Measurements from ENCODE around the gene LMX1A. TPM values are rescaled to one million over a fixed set of nuclear protein-coding genes. Genes with fewer than 3 reads are reported as not detected.

The LMX1A gene
- total RNA-seq, 1 donor from 2014 or later, result 0.21 TPM

DNA sequence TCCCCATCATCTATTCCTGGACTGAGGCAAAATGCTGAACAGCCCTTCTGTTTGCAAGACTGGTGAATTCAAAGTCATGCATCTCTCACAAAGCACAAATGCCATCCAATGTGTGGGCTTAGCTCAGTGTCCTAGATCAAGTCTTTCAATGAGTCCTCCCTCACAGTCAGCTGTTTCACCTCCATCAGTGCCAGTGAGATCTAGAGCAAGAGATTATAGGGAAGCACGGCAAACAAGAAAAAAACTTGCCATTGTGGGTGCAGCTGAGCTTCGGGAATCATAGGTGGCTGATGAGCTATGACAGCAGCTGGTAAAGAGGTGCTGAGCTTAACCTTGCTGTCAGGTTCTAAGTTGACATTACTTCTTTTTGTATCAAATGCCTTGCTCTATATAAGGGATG, 130.2 kb downstream of the LMX1A start:
- no peak for ATAC-seq
- no peak for TF ChIP-seq CTCF (IDR thresholded peaks at IDR 0.05)
- intact Hi-C loops (cut with DNase I), result no loop called here
- H3K4me1 ChIP-seq, result no peaks in the 10 kb centered on the region
- no peaks in the 10 kb centered on the region for H3K9me3 ChIP-seq
- no peak overlapping the region for H3K4me3 ChIP-seq
- H3K36me3 ChIP-seq, result no peaks in the 10 kb centered on the region
- no peak overlapping the region for H3K27ac ChIP-seq
- no peaks in the 10 kb centered on the region for H3K27me3 ChIP-seq (ENCODE audit: low read depth)
- DNase-seq, result no peak

- H3K9me3 ChIP-seq, result no peaks in the 10 kb centered on the region
- no peaks in the 10 kb centered on the region for H3K27me3 ChIP-seq (ENCODE audit: low read depth)
- H3K36me3 ChIP-seq, result no peaks in the 10 kb centered on the region
- no peak overlapping the region for H3K27ac ChIP-seq
- no peak for TF ChIP-seq CTCF (IDR thresholded peaks at IDR 0.05)
- no peak overlapping the region for H3K4me3 ChIP-seq
- DNase-seq, result no peak
- intact Hi-C loops (cut with DNase I), result no loop called here
- no peak for ATAC-seq
- no peaks in the 10 kb centered on the region for H3K4me1 ChIP-seq
These were observed 130.9 kb downstream of the LMX1A start for GRCh38 chr1:165225650-165226049.

GRCh38 chr1:165225062-165225461, 131.5 kb downstream of the LMX1A start:
- no peak for TF ChIP-seq CTCF (IDR thresholded peaks at IDR 0.05)
- ATAC-seq (no peak), DNase-seq (no peak)
- Histone ChIP-seq H3K4me3 (no peak overlapping the region), H3K9me3 (no peaks in the 10 kb centered on the region), H3K36me3 (no peaks in the 10 kb centered on the region), H3K27me3 (ENCODE audit: low read depth) (no peaks in the 10 kb centered on the region), H3K27ac (no peak overlapping the region), H3K4me1 (no peaks in the 10 kb centered on the region)
- intact Hi-C loops (cut with DNase I), result no loop called here

DNA sequence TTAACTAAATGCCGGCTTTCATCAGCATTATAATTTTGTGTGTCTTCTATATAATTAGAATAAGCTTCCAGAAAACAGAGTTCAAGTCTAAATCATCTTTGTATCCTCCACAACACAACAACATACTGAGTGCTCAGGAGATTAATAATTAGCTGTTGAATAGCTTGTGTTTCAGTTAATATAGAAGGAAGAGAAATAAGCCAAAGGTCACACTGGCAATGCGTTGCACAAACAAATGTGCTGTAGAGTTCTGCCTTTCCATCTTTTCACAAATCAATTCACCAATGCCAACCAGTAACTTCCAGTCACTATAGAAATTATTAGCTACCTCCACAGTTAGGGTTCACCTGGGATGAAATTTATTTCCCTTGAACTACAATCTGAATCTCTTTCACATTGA, 132.0 kb downstream of the LMX1A start:
- intact Hi-C loops (cut with DNase I), result no loop called here
- H3K36me3 ChIP-seq, result no peaks in the 10 kb centered on the region
- no peak overlapping the region for H3K4me3 ChIP-seq
- H3K9me3 ChIP-seq, result no peaks in the 10 kb centered on the region
- H3K27ac ChIP-seq, result no peak overlapping the region
- DNase-seq (no peak), ATAC-seq (no peak)
- no peaks in the 10 kb centered on the region for H3K4me1 ChIP-seq
- H3K27me3 ChIP-seq (ENCODE audit: low read depth), result no peaks in the 10 kb centered on the region
- TF ChIP-seq CTCF (IDR thresholded peaks at IDR 0.05), result no peak

DNA sequence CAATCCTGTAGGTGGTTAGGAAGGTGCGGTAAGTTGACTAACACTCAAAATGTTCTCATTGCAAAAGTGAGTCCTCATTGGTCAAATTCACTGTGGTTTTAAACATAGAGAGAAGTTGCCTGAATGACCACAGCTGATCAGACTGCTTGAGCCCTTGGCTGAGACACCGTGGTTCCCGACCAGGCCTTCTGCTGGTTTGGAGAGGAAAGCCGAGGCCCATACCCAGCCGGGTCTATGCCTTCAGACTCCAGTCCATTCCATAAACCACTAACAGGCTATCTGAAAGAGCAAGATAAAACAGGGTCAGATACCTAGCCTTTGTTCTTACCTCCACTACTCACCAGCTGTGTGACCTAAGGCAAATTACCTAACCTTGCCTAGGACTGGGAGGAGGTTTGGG, 133.9 kb downstream of the LMX1A start:
- ATAC-seq (no peak), DNase-seq (no peak)
- Histone ChIP-seq H3K27ac (no peak overlapping the region), H3K36me3 (no peaks in the 10 kb centered on the region), H3K9me3 (no peaks in the 10 kb centered on the region), H3K4me1 (no peaks in the 10 kb centered on the region), H3K4me3 (no peak overlapping the region), H3K27me3 (ENCODE audit: low read depth) (no peaks in the 10 kb centered on the region)
- no peak for TF ChIP-seq CTCF (IDR thresholded peaks at IDR 0.05)
- intact Hi-C loops (cut with DNase I), result no loop called here

- no peaks in the 10 kb centered on the region for H3K9me3 ChIP-seq
- no peak for ATAC-seq
- no peaks in the 10 kb centered on the region for H3K36me3 ChIP-seq
- intact Hi-C loops (cut with DNase I), result no loop called here
- H3K4me3 ChIP-seq, result no peak overlapping the region
- no peak for TF ChIP-seq CTCF (IDR thresholded peaks at IDR 0.05)
- H3K27me3 ChIP-seq (ENCODE audit: low read depth), result no peaks in the 10 kb centered on the region
- H3K4me1 ChIP-seq, result no peaks in the 10 kb centered on the region
- no peak for DNase-seq
- no peak overlapping the region for H3K27ac ChIP-seq
These were observed 137.8 kb downstream of the LMX1A start for GRCh38 chr1:165218731-165219130.
